Caco-2 (cell line): Measurements from ENCODE around the gene TSPAN32. TPM values are rescaled to one million over a fixed set of nuclear protein-coding genes. Genes with fewer than 3 reads are reported as not detected.
"Not testable (repeated sequence)": the region's sequence is repeated elsewhere in the genome, so short reads cannot be mapped to it uniquely, and the experiment has no call there.

ENCODE experiments used
- BruUV-seq: library from RNA; stranded (reverse); fragments of 400-500 nt; replicated peaks from 2 replicates; lab custom pipeline; 2021; lab: Mats Ljungman, UMichigan
- CTCF ChIA-PET: fragments of 300-600 bp; sonication (Branson Sonifier 250); formaldehyde crosslinking; loops from one replicate; lab custom pipeline; 2022; ENCODE audit warnings: antibody characterized with exemption; lab: Charles Lee
- POLR2A ChIA-PET: fragments of 300-600 bp; sonication (Branson Sonifier 250); formaldehyde crosslinking; loops from one replicate; lab custom pipeline; 2022; ENCODE audit warnings: antibody characterized with exemption; lab: Charles Lee
- DNase-seq, 2 experiments: peaks; one replicate each; pipeline versions ENCODE4 v3.0.0 to v3.0.0-alpha.2; 2020 to 2022
- H3K27me3 ChIP-seq: replicated peaks from 2 replicates; pipeline ENCODE4 v1.6.0; 2011; ENCODE audit warnings: low read length; ENCODE audit not compliant: control insufficient read depth, insufficient read depth
- H3K36me3 ChIP-seq: 2 replicates; pipeline ENCODE4 v1.5.1; 2011; ENCODE audit warnings: low read length; ENCODE audit not compliant: control insufficient read depth, insufficient read depth
- H3K4me1 ChIP-seq: fragments of 250-450 bp; sonication (Bioruptor Pico); 2 replicates; pipeline ENCODE4 v1.5.1; 2020; ENCODE audit warnings: mild to moderate bottlenecking
- H3K4me3 ChIP-seq: 2 replicates; pipeline ENCODE4 v1.5.1; 2011; ENCODE audit warnings: low read depth, mild to moderate bottlenecking, control low read depth, low read length
- H3K9me3 ChIP-seq: fragments of 250-450 bp; sonication (Bioruptor Pico); 2 replicates; pipeline ENCODE4 v1.5.1; 2020; ENCODE audit warnings: mild to moderate bottlenecking, moderate library complexity
- H3K27ac Mint-ChIP-seq: one replicate; pipeline ENCODE4 v1.8.0; 2022; ENCODE audit warnings: mixed read lengths; ENCODE audit not compliant: unreplicated experiment
- H3K27me3 Mint-ChIP-seq: one replicate; pipeline ENCODE4 v1.8.0; 2022; ENCODE audit warnings: mixed read lengths; ENCODE audit not compliant: insufficient read depth, unreplicated experiment
- H3K36me3 Mint-ChIP-seq: one replicate; pipeline ENCODE4 v1.8.0; 2022; ENCODE audit warnings: mild to moderate bottlenecking, mixed read lengths; ENCODE audit not compliant: insufficient read depth, unreplicated experiment
- H3K4me1 Mint-ChIP-seq: one replicate; pipeline ENCODE4 v1.8.0; 2022; ENCODE audit warnings: low read depth, mixed read lengths; ENCODE audit not compliant: unreplicated experiment
- H3K4me3 Mint-ChIP-seq: one replicate; pipeline ENCODE4 v1.8.0; 2022; ENCODE audit warnings: mild to moderate bottlenecking, moderate library complexity, mixed read lengths; ENCODE audit not compliant: unreplicated experiment
- H3K9me3 Mint-ChIP-seq: one replicate; pipeline ENCODE4 v1.8.0; 2022; ENCODE audit warnings: mixed read lengths; ENCODE audit not compliant: unreplicated experiment
- intact Hi-C: fragments of 100-400 bp; cut with micrococcal nuclease; formaldehyde crosslinking; loops from one replicate; pipeline ENCODE4 v1.10.0; 2022; ENCODE audit not compliant: unreplicated experiment
- total RNA-seq: library from RNA; stranded (reverse); gene quantifications from 2 replicates; pipeline ENCODE4 v1.2.3, GENCODE V29; 2022
- TF ChIP-seq, protein P1 (sequence below), 2 experiments: fragments of 200-600 bp in 1 of 2; IDR thresholded peaks; 1 replicate in 1 of 2; 2 replicates in 1 of 2; pipeline versions ENCODE4 v1.5.1 to v1.8.0; 2011 to 2022; ENCODE audit warnings: antibody characterized with exemption in 1 of 2, control low read depth in 1 of 2, inconsistent platforms in 1 of 2, low read depth in 1 of 2, low read length in 1 of 2, mild to moderate bottlenecking in 1 of 2, moderate library complexity in 1 of 2; ENCODE audit not compliant: insufficient read depth in 1 of 2, severe bottlenecking in 1 of 2, unreplicated experiment in 1 of 2

The TSPAN32 gene
- total RNA-seq, 1 experiment from 2014 or later, result 1.2 TPM

DNA sequence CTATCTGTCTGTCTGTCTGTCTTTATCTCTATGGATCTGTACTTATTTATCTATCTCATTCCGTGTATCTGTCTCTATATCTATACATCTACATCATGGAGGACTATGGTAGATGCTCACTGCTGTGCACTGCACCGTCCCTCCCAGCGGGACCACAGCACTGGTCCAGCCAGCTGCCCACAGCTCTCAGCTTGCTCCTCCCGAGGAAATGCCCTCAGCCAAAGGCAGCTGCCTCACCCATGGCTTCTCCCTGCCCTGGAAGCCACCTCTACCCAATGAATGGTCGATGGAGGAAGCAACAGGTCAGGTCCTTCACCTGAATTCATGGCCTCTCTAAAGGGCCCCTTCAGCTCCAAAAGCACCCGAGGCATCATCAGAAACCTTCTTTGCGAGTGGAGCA lies 60.6 kb downstream of the TSPAN32 start:
- no peak overlapping the region for H3K4me3 Mint-ChIP-seq
- no peak overlapping the region for H3K4me3 ChIP-seq
- ChIA-PET POLR2A (no interaction called here), CTCF (no interaction called here)
- no peak overlapping the region for H3K27ac Mint-ChIP-seq
- no TSS peak for BruUV-seq
- no peaks in the 10 kb centered on the region for H3K36me3 Mint-ChIP-seq
- intact Hi-C loops, result no loop called here
- TF ChIP-seq, protein P1, sequence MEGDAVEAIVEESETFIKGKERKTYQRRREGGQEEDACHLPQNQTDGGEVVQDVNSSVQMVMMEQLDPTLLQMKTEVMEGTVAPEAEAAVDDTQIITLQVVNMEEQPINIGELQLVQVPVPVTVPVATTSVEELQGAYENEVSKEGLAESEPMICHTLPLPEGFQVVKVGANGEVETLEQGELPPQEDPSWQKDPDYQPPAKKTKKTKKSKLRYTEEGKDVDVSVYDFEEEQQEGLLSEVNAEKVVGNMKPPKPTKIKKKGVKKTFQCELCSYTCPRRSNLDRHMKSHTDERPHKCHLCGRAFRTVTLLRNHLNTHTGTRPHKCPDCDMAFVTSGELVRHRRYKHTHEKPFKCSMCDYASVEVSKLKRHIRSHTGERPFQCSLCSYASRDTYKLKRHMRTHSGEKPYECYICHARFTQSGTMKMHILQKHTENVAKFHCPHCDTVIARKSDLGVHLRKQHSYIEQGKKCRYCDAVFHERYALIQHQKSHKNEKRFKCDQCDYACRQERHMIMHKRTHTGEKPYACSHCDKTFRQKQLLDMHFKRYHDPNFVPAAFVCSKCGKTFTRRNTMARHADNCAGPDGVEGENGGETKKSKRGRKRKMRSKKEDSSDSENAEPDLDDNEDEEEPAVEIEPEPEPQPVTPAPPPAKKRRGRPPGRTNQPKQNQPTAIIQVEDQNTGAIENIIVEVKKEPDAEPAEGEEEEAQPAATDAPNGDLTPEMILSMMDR (IDR thresholded peaks at IDR 0.05; ENCODE audit: insufficient read depth in 1 of 2, low read depth in 1 of 2, low read length in 1 of 2, severe bottlenecking in 1 of 2, unreplicated experiment in 1 of 2), result no peak
- no peaks in the 10 kb centered on the region for H3K27me3 Mint-ChIP-seq
- H3K4me1 Mint-ChIP-seq, result no peaks in the 10 kb centered on the region
- H3K36me3 ChIP-seq, result no peaks in the 10 kb centered on the region
- H3K9me3 ChIP-seq, result no peaks in the 10 kb centered on the region
- H3K4me1 ChIP-seq, result no peaks in the 10 kb centered on the region
- no peaks in the 10 kb centered on the region for H3K27me3 ChIP-seq
- H3K9me3 Mint-ChIP-seq, result no peaks in the 10 kb centered on the region
- DNase-seq, result peak in 1 of 2 experiments; percentile 17

DNA sequence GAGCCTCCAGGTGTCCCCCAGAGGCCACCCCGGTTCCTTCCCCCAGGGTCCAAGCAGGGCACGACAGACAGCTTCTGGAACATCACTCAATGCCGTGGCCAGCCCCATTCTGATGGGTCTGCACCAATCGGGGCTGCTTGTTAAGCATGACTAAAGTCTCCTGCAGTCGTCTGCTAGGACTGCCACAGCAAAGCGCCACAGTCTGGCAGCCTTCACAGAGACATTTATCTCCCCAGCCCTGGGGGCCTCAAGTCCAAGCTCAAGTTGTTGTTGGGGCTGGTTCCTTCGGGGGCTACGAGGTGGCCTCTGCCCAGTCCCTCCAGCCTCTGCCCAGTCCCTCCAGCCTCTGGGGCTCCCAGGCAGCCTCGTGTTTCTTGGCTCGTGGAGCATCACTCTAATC lies 61.3 kb downstream of the TSPAN32 start:
- Mint-ChIP-seq H3K4me3 (no peak overlapping the region), H3K27ac (no peak overlapping the region), H3K27me3 (no peaks in the 10 kb centered on the region), H3K4me1 (no peaks in the 10 kb centered on the region), H3K36me3 (no peaks in the 10 kb centered on the region), H3K9me3 (no peaks in the 10 kb centered on the region)
- POLR2A ChIA-PET, result no interaction called here
- TF ChIP-seq, protein P1 (IDR thresholded peaks at IDR 0.05; ENCODE audit: insufficient read depth in 1 of 2, low read depth in 1 of 2, low read length in 1 of 2, severe bottlenecking in 1 of 2, unreplicated experiment in 1 of 2), result no peak
- intact Hi-C loops, result no loop called here
- no TSS peak for BruUV-seq
- H3K36me3 ChIP-seq, result no peaks in the 10 kb centered on the region
- H3K9me3 ChIP-seq, result no peaks in the 10 kb centered on the region
- CTCF ChIA-PET, result no interaction called here
- no peak overlapping the region for H3K4me3 ChIP-seq
- H3K27me3 ChIP-seq, result no peaks in the 10 kb centered on the region
- H3K4me1 ChIP-seq, result no peaks in the 10 kb centered on the region
- DNase-seq, result no peak

DNA sequence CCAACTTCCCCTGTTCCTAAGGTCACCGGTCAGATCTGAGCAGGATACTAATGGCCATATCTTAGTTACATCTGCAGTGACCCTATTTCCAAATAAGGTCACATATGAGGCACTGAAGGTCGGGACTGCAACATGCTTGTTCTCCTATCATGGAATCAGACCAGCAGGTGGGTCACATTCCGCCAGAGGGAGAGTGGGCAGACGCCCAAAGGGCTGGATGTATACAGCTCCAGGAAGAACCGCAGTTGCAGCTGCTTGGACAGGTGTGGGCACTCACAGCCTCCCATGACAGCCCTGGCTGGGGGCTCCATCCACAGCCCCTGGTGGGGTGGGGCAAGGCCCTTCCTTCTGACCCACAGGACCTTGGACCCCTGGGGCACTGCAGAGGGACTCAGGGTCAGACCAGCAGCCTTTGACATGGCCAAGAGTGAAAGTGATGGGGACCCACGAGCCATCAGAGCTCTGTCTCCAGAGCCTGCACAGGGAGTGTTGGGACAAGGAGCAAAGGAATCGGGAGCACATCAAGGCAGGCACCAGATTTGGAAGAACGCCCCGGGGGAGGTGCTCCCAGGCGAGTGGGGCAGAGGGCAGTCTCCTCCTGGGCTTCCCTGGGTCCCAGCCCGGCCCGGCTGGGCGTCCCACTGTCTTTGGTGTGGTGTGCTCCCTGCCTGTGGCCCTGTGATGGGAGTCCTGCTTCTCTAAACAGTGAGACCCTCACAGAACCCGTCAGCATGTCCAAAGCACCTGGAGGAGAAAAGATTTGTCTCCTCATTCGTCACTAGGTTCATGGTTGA lies 62.0 kb downstream of the TSPAN32 start:
- no peak for DNase-seq
- no peaks in the 10 kb centered on the region for H3K9me3 ChIP-seq
- TF ChIP-seq, protein P1 (IDR thresholded peaks at IDR 0.05; ENCODE audit: insufficient read depth in 1 of 2, low read depth in 1 of 2, low read length in 1 of 2, severe bottlenecking in 1 of 2, unreplicated experiment in 1 of 2), result no peak
- H3K27me3 ChIP-seq, result no peaks in the 10 kb centered on the region
- H3K4me3 ChIP-seq, result no peak overlapping the region
- Mint-ChIP-seq H3K36me3 (no peaks in the 10 kb centered on the region), H3K4me3 (no peak overlapping the region), H3K27me3 (no peaks in the 10 kb centered on the region), H3K9me3 (no peaks in the 10 kb centered on the region), H3K4me1 (no peaks in the 10 kb centered on the region), H3K27ac (no peak overlapping the region)
- BruUV-seq, result no TSS peak
- H3K36me3 ChIP-seq, result no peaks in the 10 kb centered on the region
- intact Hi-C loops, result no loop called here
- CTCF ChIA-PET, result no interaction called here
- POLR2A ChIA-PET, result no interaction called here
- no peaks in the 10 kb centered on the region for H3K4me1 ChIP-seq

DNA sequence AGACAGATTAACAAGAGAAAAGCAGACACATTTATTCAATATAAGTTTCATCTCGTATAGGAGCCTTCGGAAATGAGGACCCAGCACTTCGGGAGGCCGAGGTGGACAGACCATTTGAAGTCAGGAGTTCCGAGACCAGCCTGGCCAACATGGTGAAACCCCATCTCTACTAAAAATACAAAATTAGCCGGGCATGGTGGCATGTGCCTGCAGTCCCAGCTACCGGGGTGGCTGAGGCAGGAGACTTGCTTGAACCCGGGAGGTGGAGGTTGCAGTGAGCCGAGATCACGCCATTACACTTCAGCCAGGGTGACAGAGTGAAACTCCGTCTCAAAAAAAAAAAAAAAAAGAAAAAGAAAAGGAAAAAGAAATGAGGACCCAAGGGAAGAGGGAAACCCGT lies 62.6 kb downstream of the TSPAN32 start:
- H3K4me3 Mint-ChIP-seq, CTCF ChIA-PET, DNase-seq, H3K4me1 Mint-ChIP-seq, H3K9me3 Mint-ChIP-seq, H3K27ac Mint-ChIP-seq, BruUV-seq, H3K36me3 ChIP-seq, POLR2A ChIA-PET, H3K27me3 ChIP-seq, H3K36me3 Mint-ChIP-seq, H3K9me3 ChIP-seq, H3K27me3 Mint-ChIP-seq, intact Hi-C loops, H3K4me1 ChIP-seq, H3K4me3 ChIP-seq: not testable (repeated sequence)
